Osteoblast (primary cell): ENCODE data around the gene BRAF. TPM values are rescaled to one million over a fixed set of nuclear protein-coding genes. Genes with fewer than 3 reads are reported as not detected.

Source experiments
- DNase-seq: peaks from one replicate; pipeline ENCODE4 v3.0.0; 2011; ENCODE audit warnings: low spot score, mixed read lengths; ENCODE audit not compliant: insufficient read length; ENCODE audit errors: missing footprints
- H2AFZ ChIP-seq: 2 replicates; pipeline ENCODE4 v1.6.0; 2011; ENCODE audit warnings: mild to moderate bottlenecking, low read length
- H3K27ac ChIP-seq: 2 replicates; pipeline ENCODE4 v1.5.1; 2011; ENCODE audit warnings: mild to moderate bottlenecking, low read depth, low read length, moderate library complexity
- H3K27me3 ChIP-seq: 2 replicates; pipeline ENCODE4 v1.6.0; 2012; ENCODE audit warnings: mild to moderate bottlenecking, control low read depth, inconsistent platforms, low read length, moderate library complexity; ENCODE audit not compliant: insufficient read depth
- H3K36me3 ChIP-seq: 2 replicates; pipeline ENCODE4 v1.5.1; 2011; ENCODE audit warnings: mild to moderate bottlenecking, low read length, control low read depth, moderate library complexity; ENCODE audit not compliant: insufficient read depth
- H3K4me1 ChIP-seq: 2 replicates; pipeline ENCODE4 v1.5.1; 2011; ENCODE audit warnings: mild to moderate bottlenecking, low read length, control low read depth, moderate library complexity; ENCODE audit not compliant: insufficient read depth
- H3K4me2 ChIP-seq: 2 replicates; pipeline ENCODE4 v1.6.0; 2011; ENCODE audit warnings: mild to moderate bottlenecking, low read length; ENCODE audit not compliant: insufficient read depth
- H3K4me3 ChIP-seq: fragments of 200-600 bp; sonication (generic); 3 replicates; pipeline ENCODE4 v1.5.1; 2012; ENCODE audit warnings: mild to moderate bottlenecking, low read length, inconsistent platforms; ENCODE audit not compliant: insufficient read depth
- H3K79me2 ChIP-seq: 2 replicates; pipeline ENCODE4 v1.6.0; 2012; ENCODE audit warnings: mild to moderate bottlenecking, low read length, control low read depth, inconsistent platforms; ENCODE audit not compliant: insufficient read depth
- H3K9me3 ChIP-seq: 2 replicates; pipeline ENCODE4 v1.5.1; 2011; ENCODE audit warnings: low read depth, low read length, control low read depth
- H4K20me1 ChIP-seq: 2 replicates; pipeline ENCODE4 v1.6.0; 2012; ENCODE audit warnings: mild to moderate bottlenecking, low read length, control low read depth; ENCODE audit not compliant: insufficient read depth
- total RNA-seq: library from RNA; depleted of rRNA; stranded (reverse); fragments of >200 nt; gene quantifications from 2 replicates; pipeline ENCODE4 v1.2.3, GENCODE V29; 2012
- TF ChIP-seq, protein P1 (sequence below): IDR thresholded peaks from 2 replicates; pipeline ENCODE4 v1.5.1; 2011; ENCODE audit warnings: mild to moderate bottlenecking, low read depth, low read length, moderate library complexity; ENCODE audit errors: extremely low read depth

BRAF gene
- total RNA-seq, 1 donor, result 30.0 TPM

DNA sequence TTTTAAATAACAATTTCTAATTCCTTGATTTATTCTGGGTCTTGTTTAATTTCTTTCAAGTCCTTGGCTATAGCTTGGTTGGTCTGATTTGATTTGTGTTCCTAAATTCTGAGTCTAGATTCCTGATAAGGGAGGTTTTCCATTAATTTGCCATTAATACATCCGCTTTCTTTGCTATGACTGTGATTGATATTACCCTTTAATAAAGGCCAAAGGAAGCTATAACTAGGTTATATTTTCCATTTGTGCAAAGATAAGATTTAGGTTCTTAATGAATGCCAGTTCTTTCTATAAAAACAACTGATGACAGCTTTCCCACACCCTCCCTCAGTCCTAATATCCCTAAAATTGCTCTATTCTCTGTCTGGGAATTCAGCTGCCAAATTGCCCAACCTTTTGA is 200.0 kb downstream of the BRAF start:
- peaks cover 5% of the 10 kb centered on the region for H3K36me3 ChIP-seq
- H3K4me1 ChIP-seq, result peaks cover 15% of the 10 kb centered on the region
- no peak for DNase-seq
- no peak overlapping the region for H3K4me3 ChIP-seq
- H3K4me2 ChIP-seq, result no peak overlapping the region
- H3K27ac ChIP-seq, result no peak overlapping the region
- TF ChIP-seq, protein P1, sequence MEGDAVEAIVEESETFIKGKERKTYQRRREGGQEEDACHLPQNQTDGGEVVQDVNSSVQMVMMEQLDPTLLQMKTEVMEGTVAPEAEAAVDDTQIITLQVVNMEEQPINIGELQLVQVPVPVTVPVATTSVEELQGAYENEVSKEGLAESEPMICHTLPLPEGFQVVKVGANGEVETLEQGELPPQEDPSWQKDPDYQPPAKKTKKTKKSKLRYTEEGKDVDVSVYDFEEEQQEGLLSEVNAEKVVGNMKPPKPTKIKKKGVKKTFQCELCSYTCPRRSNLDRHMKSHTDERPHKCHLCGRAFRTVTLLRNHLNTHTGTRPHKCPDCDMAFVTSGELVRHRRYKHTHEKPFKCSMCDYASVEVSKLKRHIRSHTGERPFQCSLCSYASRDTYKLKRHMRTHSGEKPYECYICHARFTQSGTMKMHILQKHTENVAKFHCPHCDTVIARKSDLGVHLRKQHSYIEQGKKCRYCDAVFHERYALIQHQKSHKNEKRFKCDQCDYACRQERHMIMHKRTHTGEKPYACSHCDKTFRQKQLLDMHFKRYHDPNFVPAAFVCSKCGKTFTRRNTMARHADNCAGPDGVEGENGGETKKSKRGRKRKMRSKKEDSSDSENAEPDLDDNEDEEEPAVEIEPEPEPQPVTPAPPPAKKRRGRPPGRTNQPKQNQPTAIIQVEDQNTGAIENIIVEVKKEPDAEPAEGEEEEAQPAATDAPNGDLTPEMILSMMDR, result no peak
- H4K20me1 ChIP-seq, result no peaks in the 10 kb centered on the region
- H3K27me3 ChIP-seq, result no peaks in the 10 kb centered on the region
- H3K79me2 ChIP-seq, result no peaks in the 10 kb centered on the region
- H2AFZ ChIP-seq, result no peak overlapping the region
- no peaks in the 10 kb centered on the region for H3K9me3 ChIP-seq

DNA sequence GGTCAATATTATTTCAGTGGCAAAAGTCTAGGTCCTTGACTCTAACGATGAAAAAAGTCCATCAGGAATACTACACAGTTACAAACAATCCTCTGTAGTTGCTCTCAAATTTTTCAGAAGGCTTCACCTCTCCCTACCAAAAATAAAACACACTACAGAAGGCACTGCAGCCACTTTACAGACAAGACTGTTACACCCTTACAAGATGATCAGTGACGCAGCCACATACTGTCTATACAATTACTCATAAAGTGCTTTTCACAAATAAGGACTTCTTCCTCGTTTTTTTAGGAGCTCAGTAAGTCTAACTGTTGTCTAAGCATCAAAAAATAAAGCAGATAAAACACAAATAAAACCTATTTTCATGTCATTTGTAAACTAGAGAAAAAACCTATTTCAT is 201.2 kb downstream of the BRAF start:
- peaks cover 10% of the 10 kb centered on the region for H3K4me1 ChIP-seq
- no peak overlapping the region for H2AFZ ChIP-seq
- H3K36me3 ChIP-seq, result peaks cover 5% of the 10 kb centered on the region
- TF ChIP-seq, protein P1, result no peak
- DNase-seq, result no peak
- H3K79me2 ChIP-seq, result no peaks in the 10 kb centered on the region
- H3K27me3 ChIP-seq, result no peaks in the 10 kb centered on the region
- H3K27ac ChIP-seq, result no peak overlapping the region
- no peak overlapping the region for H3K4me2 ChIP-seq
- H3K4me3 ChIP-seq, result no peak overlapping the region
- H3K9me3 ChIP-seq, result no peaks in the 10 kb centered on the region
- no peaks in the 10 kb centered on the region for H4K20me1 ChIP-seq

DNA sequence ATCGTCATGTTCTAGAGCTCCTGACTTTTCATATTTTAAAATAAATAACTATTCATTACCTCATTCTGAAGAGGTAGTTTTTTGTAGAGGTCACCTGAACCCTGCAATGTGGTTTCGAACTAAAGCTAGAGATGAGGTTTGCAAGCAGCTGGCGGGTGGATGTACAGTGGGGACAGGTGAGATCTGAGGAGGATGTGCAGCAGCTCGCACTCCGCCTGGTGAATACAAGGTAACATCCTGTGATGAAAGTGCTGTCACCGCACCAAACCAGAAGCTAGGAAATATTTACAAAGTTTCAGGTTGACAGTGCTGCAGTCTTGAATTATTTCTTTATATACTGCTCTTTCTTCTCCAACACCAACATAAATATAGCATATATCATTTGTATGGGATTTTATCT is 201.7 kb downstream of the BRAF start:
- H4K20me1 ChIP-seq, result no peaks in the 10 kb centered on the region
- H3K4me1 ChIP-seq, result peaks cover 4% of the 10 kb centered on the region
- no peak overlapping the region for H3K4me3 ChIP-seq
- TF ChIP-seq, protein P1, result no peak
- no peak overlapping the region for H2AFZ ChIP-seq
- no peaks in the 10 kb centered on the region for H3K79me2 ChIP-seq
- peaks cover 5% of the 10 kb centered on the region for H3K36me3 ChIP-seq
- no peak overlapping the region for H3K4me2 ChIP-seq
- no peaks in the 10 kb centered on the region for H3K27me3 ChIP-seq
- no peaks in the 10 kb centered on the region for H3K9me3 ChIP-seq
- no peak for DNase-seq
- no peak overlapping the region for H3K27ac ChIP-seq

DNA sequence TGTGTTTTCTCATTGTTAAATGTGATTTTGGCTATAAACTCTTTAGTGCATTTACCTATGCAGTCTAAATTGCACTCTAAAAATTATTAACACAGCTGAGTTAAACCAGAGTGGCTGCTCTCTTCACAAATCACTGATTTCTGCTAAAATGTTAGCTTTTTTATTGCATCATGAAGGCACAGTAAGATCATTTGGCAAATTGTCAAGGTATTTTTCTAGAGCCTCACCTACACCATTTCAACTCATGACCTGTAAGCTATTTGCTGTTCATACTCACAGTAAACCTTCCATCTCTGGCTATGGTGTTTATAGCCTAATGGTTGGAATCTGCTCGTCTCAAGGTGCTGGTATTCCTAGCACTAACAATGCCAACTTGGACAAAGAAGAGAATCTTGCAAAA is 202.5 kb downstream of the BRAF start:
- Histone ChIP-seq H3K9me3 (no peaks in the 10 kb centered on the region), H3K36me3 (peaks cover 5% of the 10 kb centered on the region), H3K79me2 (no peaks in the 10 kb centered on the region), H3K4me3 (no peak overlapping the region), H2AFZ (no peak overlapping the region), H3K27me3 (no peaks in the 10 kb centered on the region), H3K27ac (no peak overlapping the region), H4K20me1 (no peaks in the 10 kb centered on the region), H3K4me2 (no peak overlapping the region), H3K4me1 (no peaks in the 10 kb centered on the region)
- TF ChIP-seq, protein P1, result no peak
- no peak for DNase-seq
